Measurements from ENCODE around the gene VSIR.

The VSIR gene

GRCh38 chr10:71771821-71772617, 1.3 kb downstream of the VSIR start:
- Histone ChIP-seq H3K9ac (ENCODE audit: insufficient read length, low read depth) (no peak overlapping the region), H3K4me1 (ENCODE audit: insufficient read depth, insufficient read length) (peaks cover 18% of the 10 kb centered on the region), H3K27me3 (ENCODE audit: insufficient read depth, insufficient read length) (peaks cover 41% of the 10 kb centered on the region), H3K4me3 (ENCODE audit: insufficient read length, low read depth) (no peak overlapping the region), H3K9me3 (ENCODE audit: insufficient read depth, low read length) (no peaks in the 10 kb centered on the region), H3K36me3 (ENCODE audit: insufficient read depth, insufficient read length, low read length) (no peaks in the 10 kb centered on the region)
- TF ChIP-seq YY1 (IDR thresholded peaks at IDR 0.05; ENCODE audit: insufficient read depth, insufficient read length), result no peak
- no peak for TF ChIP-seq SUZ12 (IDR thresholded peaks at IDR 0.05; ENCODE audit: extremely low read depth, insufficient read depth, insufficient read length)
- TF ChIP-seq ZNF274 (IDR thresholded peaks at IDR 0.05; ENCODE audit: low read depth, low read length), result no peak
- no peak for DNase-seq (ENCODE audit: low read depth, low spot score)

- Histone ChIP-seq H3K4me3 (ENCODE audit: insufficient read length, low read depth) (no peak overlapping the region), H3K36me3 (ENCODE audit: insufficient read depth, insufficient read length, low read length) (no peaks in the 10 kb centered on the region), H3K27me3 (ENCODE audit: insufficient read depth, insufficient read length) (peaks cover 41% of the 10 kb centered on the region), H3K9ac (ENCODE audit: insufficient read length, low read depth) (no peak overlapping the region), H3K4me1 (ENCODE audit: insufficient read depth, insufficient read length) (peaks cover 18% of the 10 kb centered on the region), H3K9me3 (ENCODE audit: insufficient read depth, low read length) (no peaks in the 10 kb centered on the region)
- no peak for TF ChIP-seq YY1 (IDR thresholded peaks at IDR 0.05; ENCODE audit: insufficient read depth, insufficient read length)
- no peak for TF ChIP-seq SUZ12 (IDR thresholded peaks at IDR 0.05; ENCODE audit: extremely low read depth, insufficient read depth, insufficient read length)
- no peak for TF ChIP-seq ZNF274 (IDR thresholded peaks at IDR 0.05; ENCODE audit: low read depth, low read length)
- DNase-seq (ENCODE audit: low read depth, low spot score), result no peak
Observed at GRCh38 chr10:71771204-71771603, 2.1 kb downstream of the VSIR start.

- DNase-seq (ENCODE audit: low read depth, low spot score), result no peak
- H3K36me3 ChIP-seq (ENCODE audit: insufficient read depth, insufficient read length, low read length), result no peaks in the 10 kb centered on the region
- peaks cover 41% of the 10 kb centered on the region for H3K27me3 ChIP-seq (ENCODE audit: insufficient read depth, insufficient read length)
- H3K4me3 ChIP-seq (ENCODE audit: insufficient read length, low read depth), result no peak overlapping the region
- TF ChIP-seq ZNF274 (IDR thresholded peaks at IDR 0.05; ENCODE audit: low read depth, low read length) (no peak), YY1 (IDR thresholded peaks at IDR 0.05; ENCODE audit: insufficient read depth, insufficient read length) (no peak), SUZ12 (IDR thresholded peaks at IDR 0.05; ENCODE audit: extremely low read depth, insufficient read depth, insufficient read length) (no peak)
- H3K9me3 ChIP-seq (ENCODE audit: insufficient read depth, low read length), result no peaks in the 10 kb centered on the region
- no peak overlapping the region for H3K9ac ChIP-seq (ENCODE audit: insufficient read length, low read depth)
- peaks cover 20% of the 10 kb centered on the region for H3K4me1 ChIP-seq (ENCODE audit: insufficient read depth, insufficient read length)
Observed at GRCh38 chr10:71770789-71771188, 2.5 kb downstream of the VSIR start.

- no peak for DNase-seq (ENCODE audit: low read depth, low spot score)
- H3K4me3 ChIP-seq (ENCODE audit: insufficient read length, low read depth), result no peak overlapping the region
- H3K9ac ChIP-seq (ENCODE audit: insufficient read length, low read depth), result no peak overlapping the region
- peaks cover 22% of the 10 kb centered on the region for H3K4me1 ChIP-seq (ENCODE audit: insufficient read depth, insufficient read length)
- peaks cover 41% of the 10 kb centered on the region for H3K27me3 ChIP-seq (ENCODE audit: insufficient read depth, insufficient read length)
- TF ChIP-seq ZNF274 (IDR thresholded peaks at IDR 0.05; ENCODE audit: low read depth, low read length), result no peak
- no peak for TF ChIP-seq SUZ12 (IDR thresholded peaks at IDR 0.05; ENCODE audit: extremely low read depth, insufficient read depth, insufficient read length)
- TF ChIP-seq YY1 (IDR thresholded peaks at IDR 0.05; ENCODE audit: insufficient read depth, insufficient read length), result no peak
- no peaks in the 10 kb centered on the region for H3K9me3 ChIP-seq (ENCODE audit: insufficient read depth, low read length)
- H3K36me3 ChIP-seq (ENCODE audit: insufficient read depth, insufficient read length, low read length), result no peaks in the 10 kb centered on the region
Observed at GRCh38 chr10:71770255-71770654, 3.1 kb downstream of the VSIR start.

- DNase-seq (ENCODE audit: low read depth, low spot score), result no peak
- H3K9me3 ChIP-seq (ENCODE audit: insufficient read depth, low read length), result no peaks in the 10 kb centered on the region
- no peak overlapping the region for H3K9ac ChIP-seq (ENCODE audit: insufficient read length, low read depth)
- peaks cover 35% of the 10 kb centered on the region for H3K27me3 ChIP-seq (ENCODE audit: insufficient read depth, insufficient read length)
- TF ChIP-seq ZNF274 (IDR thresholded peaks at IDR 0.05; ENCODE audit: low read depth, low read length), result no peak
- TF ChIP-seq SUZ12 (IDR thresholded peaks at IDR 0.05; ENCODE audit: extremely low read depth, insufficient read depth, insufficient read length), result no peak
- no peak for TF ChIP-seq YY1 (IDR thresholded peaks at IDR 0.05; ENCODE audit: insufficient read depth, insufficient read length)
- no peaks in the 10 kb centered on the region for H3K36me3 ChIP-seq (ENCODE audit: insufficient read depth, insufficient read length, low read length)
- H3K4me3 ChIP-seq (ENCODE audit: insufficient read length, low read depth), result no peak overlapping the region
- peaks cover 30% of the 10 kb centered on the region for H3K4me1 ChIP-seq (ENCODE audit: insufficient read depth, insufficient read length)
Observed at GRCh38 chr10:71769279-71769823, 4.0 kb downstream of the VSIR start.

- peaks cover 19% of the 10 kb centered on the region for H3K4me1 ChIP-seq (ENCODE audit: insufficient read depth, insufficient read length)
- no peak overlapping the region for H3K4me3 ChIP-seq (ENCODE audit: insufficient read length, low read depth)
- H3K9ac ChIP-seq (ENCODE audit: insufficient read length, low read depth), result no peak overlapping the region
Observed at GRCh38 chr10:71767420-71768035, 5.8 kb downstream of the VSIR start.

More at GRCh38 chr10:71767420-71768035, 5.8 kb downstream of the VSIR start:
- DNase-seq (ENCODE audit: low read depth, low spot score), result no peak
- H3K36me3 ChIP-seq (ENCODE audit: insufficient read depth, insufficient read length, low read length), result no peaks in the 10 kb centered on the region
- no peak for TF ChIP-seq ZNF274 (IDR thresholded peaks at IDR 0.05; ENCODE audit: low read depth, low read length)
- TF ChIP-seq YY1 (IDR thresholded peaks at IDR 0.05; ENCODE audit: insufficient read depth, insufficient read length), result no peak
- no peak for TF ChIP-seq SUZ12 (IDR thresholded peaks at IDR 0.05; ENCODE audit: extremely low read depth, insufficient read depth, insufficient read length)
- no peaks in the 10 kb centered on the region for H3K9me3 ChIP-seq (ENCODE audit: insufficient read depth, low read length)
- H3K27me3 ChIP-seq (ENCODE audit: insufficient read depth, insufficient read length), result peaks cover 18% of the 10 kb centered on the region
